HG03060 (cell line): ENCODE measurements around the gene KCNA2.

ENCODE experiments used
- ATAC-seq: cut with Tn5 transposase; IDR thresholded peaks from one replicate; pipeline ENCODE4 v1.9.1; 2021; ENCODE audit warnings: low read depth, moderate number of reproducible peaks; ENCODE audit not compliant: unreplicated experiment

KCNA2 gene

GRCh38 chr1:110605446-110605845, 712 bp downstream of the KCNA2 start:
- ATAC-seq = no peak

- ATAC-seq = no peak
These were observed 1.5 kb downstream of the KCNA2 start for GRCh38 chr1:110604586-110605148.

- no peak for ATAC-seq
These were observed 3.1 kb downstream of the KCNA2 start for GRCh38 chr1:110603058-110603457.

- no peak for ATAC-seq
These were observed 3.7 kb downstream of the KCNA2 start for GRCh38 chr1:110602466-110602865.

- ATAC-seq = no peak
These were observed 4.8 kb downstream of the KCNA2 start for GRCh38 chr1:110601332-110601731.

GRCh38 chr1:110600716-110601115, 5.4 kb downstream of the KCNA2 start:
- ATAC-seq = no peak

GRCh38 chr1:110597966-110598365, 8.2 kb downstream of the KCNA2 start:
- no peak for ATAC-seq

- no peak for ATAC-seq
These were observed 9.8 kb downstream of the KCNA2 start for GRCh38 chr1:110596312-110596711.

GRCh38 chr1:110595353-110595710, 10.8 kb downstream of the KCNA2 start:
- ATAC-seq = no peak

- ATAC-seq = no peak
These were observed 11.5 kb downstream of the KCNA2 start for GRCh38 chr1:110594456-110595352.

GRCh38 chr1:110593902-110594301, 12.3 kb downstream of the KCNA2 start:
- no peak for ATAC-seq

GRCh38 chr1:110591956-110592355, 14.2 kb downstream of the KCNA2 start:
- ATAC-seq = no peak

- ATAC-seq = no peak
These were observed 17.2 kb downstream of the KCNA2 start for GRCh38 chr1:110588991-110589390.

GRCh38 chr1:110588486-110588885, 17.7 kb downstream of the KCNA2 start:
- ATAC-seq = no peak

- no peak for ATAC-seq
These were observed 18.3 kb downstream of the KCNA2 start for GRCh38 chr1:110587906-110588305.

GRCh38 chr1:110585481-110585880, 20.7 kb downstream of the KCNA2 start:
- ATAC-seq = no peak

GRCh38 chr1:110584045-110584444, 22.1 kb downstream of the KCNA2 start:
- ATAC-seq = no peak

- ATAC-seq = no peak
These were observed 22.7 kb downstream of the KCNA2 start for GRCh38 chr1:110583505-110583904.

- no peak for ATAC-seq
These were observed 23.8 kb downstream of the KCNA2 start for GRCh38 chr1:110582378-110582777.

- ATAC-seq = no peak
These were observed 24.4 kb downstream of the KCNA2 start for GRCh38 chr1:110581682-110582145.

GRCh38 chr1:110580244-110580643, 25.9 kb downstream of the KCNA2 start:
- no peak for ATAC-seq

- ATAC-seq = no peak
These were observed 26.7 kb downstream of the KCNA2 start for GRCh38 chr1:110579460-110579859.
